Smooth muscle cell of the brain vasculature (primary cell): ENCODE data around the gene NAA20.

ENCODE experiments used
- DNase-seq: peaks from one replicate; pipeline ENCODE4 v3.0.0-alpha.2; 2012; ENCODE audit warnings: low read depth, low spot score

Gene NAA20, protein sequence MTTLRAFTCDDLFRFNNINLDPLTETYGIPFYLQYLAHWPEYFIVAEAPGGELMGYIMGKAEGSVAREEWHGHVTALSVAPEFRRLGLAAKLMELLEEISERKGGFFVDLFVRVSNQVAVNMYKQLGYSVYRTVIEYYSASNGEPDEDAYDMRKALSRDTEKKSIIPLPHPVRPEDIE

DNA sequence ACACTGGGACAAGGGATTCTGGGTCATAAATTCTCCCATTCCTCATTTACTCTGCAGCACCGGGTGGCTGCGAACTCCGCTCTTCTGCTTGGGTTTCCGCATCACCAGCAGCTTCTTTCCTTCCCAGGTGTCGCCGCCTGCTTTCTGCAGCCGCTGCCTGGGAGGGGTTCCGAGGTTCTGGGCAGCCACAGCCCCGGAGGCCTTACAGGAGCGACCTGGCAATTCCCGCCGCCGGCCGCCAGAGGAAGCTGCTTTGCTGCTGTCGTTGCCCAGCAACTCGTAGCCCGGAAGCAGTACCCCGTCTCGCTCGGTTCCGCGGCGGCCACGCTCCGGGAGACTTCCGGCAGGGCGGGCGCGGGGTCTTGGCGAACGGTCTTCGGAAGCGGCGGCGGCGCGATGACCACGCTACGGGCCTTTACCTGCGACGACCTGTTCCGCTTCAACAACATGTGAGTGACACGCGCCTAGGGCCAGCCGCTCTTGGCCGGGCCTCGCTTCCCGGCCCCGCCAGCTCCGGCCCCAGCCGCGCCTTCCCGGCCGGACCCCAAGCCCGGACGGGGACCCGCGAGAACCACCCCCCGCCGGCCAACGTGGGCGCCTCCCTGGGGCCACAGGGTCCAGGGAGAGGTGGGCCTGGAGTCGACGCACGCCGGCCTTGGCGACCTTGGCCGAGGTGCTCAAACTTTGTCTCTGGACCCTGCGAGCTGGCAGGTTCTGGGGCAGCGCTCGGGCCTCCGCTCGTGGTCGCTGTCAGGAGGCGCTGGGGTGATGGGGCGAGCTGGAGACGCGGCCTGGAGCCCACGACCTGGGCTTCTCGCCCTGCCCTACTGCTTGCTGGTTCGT is at the start of gene NAA20:
Gene NAA20 (plus strand): TSS at position 362 of the 843 bp plus-strand sequence. CDS start 35 bp downstream, at position 397.
- peak; percentile 72 for DNase-seq

DNA sequence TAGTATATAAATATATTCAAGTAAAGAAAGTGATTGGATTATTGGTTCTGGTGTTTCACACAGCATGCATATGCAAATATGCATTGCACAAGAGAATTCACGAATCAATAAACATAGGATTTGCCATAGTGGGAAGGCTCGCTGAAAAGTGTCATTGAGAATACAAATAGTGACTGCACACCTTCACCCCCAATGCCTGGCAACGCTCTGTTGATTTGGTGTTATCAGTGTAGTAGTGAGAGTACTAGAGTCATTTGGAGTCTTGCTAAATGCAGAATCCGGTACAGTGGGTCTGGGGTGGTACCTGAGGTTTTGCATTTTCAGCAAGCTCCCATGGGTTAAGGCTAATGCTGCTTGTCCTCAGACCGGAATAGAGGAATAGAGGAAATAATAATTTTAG is 49.7 kb upstream of the NAA20 start:
- no peak for DNase-seq

DNA sequence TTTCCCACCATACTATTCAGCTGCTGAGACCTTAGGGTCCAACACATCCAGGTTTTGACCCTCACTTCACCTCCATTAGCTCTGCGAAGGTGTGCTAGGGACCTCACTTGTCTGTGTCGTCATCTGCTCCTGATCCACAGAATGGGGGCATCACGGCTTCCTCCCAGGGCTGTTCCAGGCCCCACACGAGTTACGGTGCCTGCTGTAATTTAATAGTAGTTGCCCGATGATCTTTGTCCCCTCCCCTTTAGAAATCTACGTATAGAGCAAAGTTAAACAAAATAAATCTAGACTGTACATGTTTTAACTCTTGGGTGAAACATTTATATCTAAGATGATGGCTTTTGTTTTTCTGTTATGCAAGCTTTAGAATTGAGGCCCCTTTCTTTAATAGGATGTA is 49.1 kb upstream of the NAA20 start:
- DNase-seq = no peak

DNA sequence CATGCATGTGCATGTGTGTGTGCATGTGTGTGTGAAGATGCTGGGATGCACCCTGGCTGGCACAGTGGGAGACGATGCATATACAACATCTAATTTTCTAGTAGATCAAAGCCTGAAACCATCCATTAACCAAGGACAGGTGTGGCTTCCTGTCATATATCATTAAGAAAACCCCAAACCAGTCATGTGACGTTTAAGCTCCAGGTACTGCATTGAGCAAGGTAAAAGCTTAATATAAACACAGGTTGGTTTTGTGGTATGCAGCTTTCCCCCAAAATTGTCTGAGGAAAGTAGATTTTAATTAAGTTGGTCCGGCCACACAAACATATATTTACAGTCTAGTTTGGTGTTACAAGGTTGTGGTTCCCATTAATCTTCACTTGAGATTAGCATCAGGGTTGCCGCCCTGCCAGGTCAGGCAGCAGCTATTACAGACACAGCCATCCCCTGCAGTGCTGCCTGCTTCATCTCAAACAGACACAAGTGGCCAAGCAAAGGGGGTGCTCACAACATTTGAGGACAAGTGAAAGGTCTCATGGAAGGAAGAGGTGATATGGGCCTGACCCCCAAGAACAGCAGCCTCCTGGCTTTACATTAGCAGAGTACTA is 48.6 kb upstream of the NAA20 start:
- no peak for DNase-seq

DNA sequence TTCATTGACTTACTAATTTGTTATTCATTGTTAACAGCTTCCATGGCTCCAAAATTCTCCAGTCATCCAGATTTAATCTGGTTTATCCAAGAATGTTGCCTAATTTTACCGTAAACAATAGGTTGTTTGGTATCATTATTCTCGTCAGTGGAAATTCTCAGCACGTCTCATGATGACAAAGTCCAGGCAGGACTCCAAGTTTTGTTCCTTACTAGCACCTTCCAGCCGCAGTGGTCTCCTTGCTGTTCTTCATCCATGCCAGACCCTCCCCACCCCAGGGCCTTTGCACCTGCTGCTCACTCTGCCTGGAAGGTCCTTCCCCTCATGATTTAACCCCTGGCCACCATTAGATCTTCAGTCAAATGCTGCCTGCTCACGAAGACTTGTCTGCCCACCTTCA is 48.1 kb upstream of the NAA20 start:
- no peak for DNase-seq

DNA sequence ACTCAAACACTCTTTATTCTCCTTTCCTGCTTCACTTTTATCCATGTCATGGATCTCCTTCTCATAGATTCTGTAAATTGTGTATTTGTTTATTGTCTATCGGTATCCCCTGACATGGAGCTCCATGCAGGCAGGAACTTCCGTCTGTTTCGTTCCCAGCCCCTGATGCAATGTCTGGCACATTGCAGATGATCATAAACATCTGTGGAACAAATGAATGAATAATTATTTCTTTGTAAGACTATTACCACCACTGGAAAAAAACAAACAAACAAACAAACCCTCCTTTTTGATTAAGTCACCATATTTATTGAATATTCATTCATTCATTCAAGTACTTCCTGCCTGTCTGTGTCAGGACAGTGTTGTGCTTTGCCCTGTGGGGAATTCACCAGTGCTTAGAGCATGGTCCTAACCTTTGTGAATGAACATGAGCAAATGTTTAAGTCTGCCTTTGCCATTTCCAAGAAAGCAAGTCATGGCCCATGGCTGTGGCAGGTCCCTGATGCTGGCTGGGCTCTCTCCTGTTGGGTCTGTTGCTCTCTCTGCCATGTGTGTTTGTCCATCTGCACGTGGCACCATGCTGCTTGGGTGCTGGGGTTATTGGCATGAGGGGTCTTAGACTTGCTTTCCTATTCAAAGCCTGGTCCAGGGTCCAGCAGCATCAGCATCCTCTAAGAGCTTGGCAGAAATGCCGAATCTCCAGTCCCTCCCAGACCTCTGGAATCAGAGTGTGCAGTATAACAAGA is 47.5 kb upstream of the NAA20 start:
- no peak for DNase-seq

DNA sequence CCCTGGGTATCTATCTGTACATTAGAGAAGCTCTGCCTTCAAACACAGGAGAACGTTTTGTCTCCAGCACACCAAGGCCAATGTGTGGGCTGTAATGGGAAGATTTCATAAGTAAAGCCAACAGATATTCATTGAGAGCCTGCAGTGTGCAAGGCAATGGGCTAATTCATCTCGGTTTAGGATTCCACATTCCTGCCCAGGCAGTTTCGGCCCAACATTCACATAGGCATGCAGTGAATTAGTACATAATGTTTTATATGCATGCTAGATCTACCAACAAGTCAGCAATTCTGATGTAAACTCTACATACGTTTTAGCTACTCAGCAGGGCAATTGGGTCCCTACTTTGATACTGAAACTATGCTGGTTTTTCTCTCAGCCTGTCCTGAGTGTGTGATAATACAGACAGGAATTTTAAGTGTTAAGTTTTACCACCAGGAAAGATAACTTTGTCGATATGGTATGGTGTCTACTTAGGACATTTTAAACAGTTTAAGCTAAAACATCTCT is 46.9 kb upstream of the NAA20 start:
- DNase-seq = no peak

DNA sequence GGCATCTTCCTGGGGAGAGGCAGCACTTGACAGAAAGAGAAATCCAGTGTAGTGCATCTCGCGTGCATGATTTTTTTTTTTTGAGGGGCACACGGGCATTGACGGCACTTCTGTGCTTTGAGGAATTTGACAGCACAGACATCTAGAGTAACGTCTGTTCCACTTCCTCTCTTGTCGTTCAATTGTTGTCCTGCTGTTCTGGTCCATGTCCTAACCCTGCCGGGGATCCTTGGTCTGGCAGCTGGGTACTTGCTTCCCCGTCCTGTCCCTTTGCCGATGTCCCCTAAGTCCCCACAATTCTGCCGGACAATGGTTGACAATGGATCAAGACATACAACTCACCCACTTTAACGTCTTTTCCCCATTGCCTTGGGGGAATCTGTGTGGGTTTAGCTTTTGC is 46.0 kb upstream of the NAA20 start:
- no peak for DNase-seq

DNA sequence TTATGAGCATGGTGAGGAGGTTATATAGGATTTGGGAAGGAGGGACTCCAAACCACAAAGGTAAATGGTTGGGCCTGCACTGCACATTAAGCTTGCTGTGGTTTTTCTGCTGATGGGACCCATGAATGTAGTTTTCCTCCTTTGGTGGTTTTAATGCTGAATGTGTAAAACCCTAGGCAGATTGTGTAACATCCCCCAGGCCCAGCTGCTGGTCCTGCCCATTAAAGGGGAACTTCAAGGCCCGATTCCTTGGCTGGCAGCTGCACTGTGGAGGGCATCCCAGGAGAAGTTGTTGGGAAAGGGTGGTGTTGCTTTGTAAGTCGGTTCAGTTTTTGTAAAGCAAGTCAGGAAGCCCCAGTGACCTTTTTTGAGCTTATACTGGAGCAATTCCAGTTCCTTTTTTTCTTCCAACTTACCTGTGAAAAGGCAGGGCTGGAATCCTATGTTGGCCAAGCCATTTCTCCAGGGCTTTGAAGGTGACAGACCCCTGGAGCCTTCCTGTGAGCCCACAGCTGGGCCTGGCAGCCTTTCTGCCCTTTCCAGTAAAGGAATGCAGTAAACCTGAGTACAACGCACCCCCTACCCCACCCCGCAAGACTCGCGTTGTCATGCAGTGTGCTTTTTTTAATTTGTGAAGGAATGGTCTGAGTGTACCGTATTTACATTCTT is 43.1 kb upstream of the NAA20 start:
- no peak for DNase-seq

DNA sequence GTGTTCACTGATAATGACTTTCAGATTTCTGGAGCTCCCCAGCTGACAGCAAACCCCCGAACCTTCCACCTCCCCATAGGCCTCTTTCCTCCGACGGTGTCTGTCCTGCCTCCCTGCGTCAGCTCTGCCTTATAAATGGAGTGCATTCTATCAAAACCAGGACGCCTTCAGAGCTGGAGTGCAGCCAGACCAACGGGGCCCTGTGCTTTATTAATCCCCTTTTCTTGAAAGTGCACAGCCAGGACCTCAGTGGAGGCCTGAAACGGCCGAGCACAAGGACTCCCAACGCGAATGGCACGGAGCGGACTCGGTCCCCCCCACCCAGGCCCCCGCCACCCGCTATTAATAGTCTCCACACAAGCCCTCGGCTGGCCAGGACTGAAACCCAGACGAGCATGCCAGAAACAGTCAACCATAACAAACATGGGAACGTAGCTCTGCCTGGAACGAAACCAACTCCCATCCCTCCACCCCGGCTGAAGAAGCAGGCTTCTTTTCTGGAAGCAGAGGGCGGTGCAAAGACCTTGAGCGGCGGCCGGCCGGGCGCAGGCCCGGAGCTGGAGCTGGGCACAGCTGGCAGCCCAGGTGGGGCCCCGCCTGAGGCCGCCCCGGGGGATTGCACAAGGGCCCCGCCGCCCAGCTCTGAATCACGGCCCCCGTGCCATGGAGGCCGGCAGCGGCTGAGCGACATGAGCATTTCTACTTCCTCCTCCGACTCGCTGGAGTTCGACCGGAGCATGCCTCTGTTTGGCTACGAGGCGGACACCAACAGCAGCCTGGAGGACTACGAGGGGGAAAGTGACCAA is 42.3 kb upstream of the NAA20 start:
- peak; percentile 79 for DNase-seq

DNA sequence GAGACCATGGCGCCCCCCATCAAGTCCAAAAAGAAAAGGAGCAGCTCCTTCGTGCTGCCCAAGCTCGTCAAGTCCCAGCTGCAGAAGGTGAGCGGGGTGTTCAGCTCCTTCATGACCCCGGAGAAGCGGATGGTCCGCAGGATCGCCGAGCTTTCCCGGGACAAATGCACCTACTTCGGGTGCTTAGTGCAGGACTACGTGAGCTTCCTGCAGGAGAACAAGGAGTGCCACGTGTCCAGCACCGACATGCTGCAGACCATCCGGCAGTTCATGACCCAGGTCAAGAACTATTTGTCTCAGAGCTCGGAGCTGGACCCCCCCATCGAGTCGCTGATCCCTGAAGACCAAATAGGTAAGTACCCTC is 41.7 kb upstream of the NAA20 start:
- no peak for DNase-seq

DNA sequence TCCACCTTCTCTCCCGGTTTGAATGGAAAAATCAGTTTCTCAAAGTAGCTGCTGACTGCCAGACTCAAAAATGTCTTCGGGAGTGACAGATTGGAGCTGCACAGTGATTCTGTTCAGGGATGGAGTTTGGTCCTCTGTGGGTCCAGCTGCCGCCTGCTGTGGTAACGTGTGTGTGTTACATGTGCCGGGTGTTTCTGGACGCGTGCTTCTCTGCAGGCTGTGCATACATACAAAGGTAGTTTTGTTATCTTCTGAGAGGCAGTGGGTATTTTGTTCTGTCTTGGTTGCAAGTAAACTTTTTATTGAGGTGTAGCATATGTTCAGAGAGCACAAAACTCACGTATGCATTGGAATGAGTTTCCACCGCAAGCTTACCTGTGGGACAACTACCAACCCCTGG is 41.3 kb upstream of the NAA20 start:
- no peak for DNase-seq

DNA sequence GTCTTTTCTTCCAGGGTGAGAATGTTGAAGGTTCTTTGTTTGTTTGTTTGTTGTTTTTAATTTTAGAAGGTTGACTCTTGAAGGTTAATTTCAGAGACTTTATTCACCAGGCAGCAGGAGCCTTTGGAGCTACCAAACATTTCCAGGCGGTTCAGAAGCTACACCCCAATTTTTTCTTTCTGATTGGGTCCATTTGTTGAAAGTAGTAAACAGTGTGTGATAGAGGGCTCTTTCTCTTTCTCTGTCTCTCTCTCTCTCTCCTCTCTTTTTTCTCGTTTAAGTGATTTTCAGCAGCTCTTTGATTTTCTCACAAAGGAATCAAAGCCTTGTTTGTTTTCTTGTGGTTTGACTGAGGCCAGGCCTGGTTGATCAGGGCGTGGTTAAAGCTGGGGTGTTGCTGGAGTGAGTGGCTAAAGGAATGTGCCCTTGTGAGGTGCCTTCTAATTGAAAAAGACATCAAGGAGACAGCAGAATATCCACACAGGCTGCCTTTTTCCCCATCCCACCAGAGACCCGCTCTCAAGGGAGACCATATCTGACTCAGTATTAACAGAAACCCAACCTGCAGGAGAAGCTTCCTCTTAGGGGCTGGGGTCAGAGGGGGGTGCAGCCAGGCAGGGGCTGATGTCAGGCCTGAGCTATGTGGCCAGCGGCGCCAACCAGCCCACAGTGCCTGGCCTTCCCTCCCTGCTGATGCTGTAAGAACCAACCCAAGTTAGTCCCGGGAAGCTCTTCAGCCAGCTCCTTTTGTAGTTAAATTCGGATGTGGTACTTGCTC is 40.4 kb upstream of the NAA20 start:
- DNase-seq = peak; percentile 75

DNA sequence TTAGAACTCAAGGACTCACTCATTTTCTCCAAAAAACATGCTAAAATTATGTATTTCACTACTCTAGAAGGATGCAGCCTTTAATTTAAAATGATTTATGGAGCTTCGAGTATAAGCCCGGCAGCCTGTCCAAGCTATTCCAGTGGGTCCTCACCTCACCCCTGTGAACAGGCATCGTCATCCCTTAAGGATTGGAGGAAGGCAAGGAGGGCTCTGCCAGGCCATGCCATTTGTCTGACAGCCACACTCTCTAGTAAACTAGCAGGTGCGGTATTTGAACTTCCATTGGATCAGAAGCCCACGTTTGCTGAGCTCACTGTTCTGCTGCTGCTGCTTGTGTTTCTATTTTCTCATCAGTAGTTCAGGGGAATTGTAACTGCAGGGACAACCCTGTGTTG is 39.8 kb upstream of the NAA20 start:
- DNase-seq = no peak

DNA sequence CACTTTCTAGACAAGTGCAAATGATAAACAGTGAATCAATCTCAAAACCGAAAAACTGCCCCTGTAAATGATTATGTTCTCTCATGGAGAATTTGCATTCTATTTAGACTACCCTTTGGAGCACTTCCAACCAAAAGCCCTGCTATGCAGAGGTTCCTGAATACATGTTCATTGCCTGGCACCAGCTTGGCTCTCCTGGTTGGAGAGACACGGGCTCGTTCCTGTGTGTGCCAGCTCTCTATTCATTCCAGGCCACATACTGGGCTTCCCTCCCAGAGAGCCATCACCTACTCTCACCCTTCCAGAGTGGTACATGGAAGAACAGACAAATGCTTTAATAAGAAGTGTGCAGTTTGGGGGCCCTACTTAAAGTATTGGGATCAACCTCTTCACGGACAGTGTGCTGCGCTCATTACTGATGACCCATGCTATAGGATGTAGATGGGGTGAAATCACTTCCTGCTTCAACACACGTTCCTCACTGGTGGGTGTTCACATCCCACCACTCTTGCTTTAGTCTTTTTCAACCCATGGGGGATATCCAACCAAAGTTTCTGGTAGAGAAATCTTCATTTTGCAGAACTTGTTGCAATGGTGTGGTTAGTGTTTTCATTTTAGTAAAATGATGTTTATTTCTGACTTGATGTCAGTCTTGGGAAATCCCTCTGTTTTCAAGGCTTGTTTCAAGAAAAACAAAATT is 38.5 kb upstream of the NAA20 start:
- no peak for DNase-seq

DNA sequence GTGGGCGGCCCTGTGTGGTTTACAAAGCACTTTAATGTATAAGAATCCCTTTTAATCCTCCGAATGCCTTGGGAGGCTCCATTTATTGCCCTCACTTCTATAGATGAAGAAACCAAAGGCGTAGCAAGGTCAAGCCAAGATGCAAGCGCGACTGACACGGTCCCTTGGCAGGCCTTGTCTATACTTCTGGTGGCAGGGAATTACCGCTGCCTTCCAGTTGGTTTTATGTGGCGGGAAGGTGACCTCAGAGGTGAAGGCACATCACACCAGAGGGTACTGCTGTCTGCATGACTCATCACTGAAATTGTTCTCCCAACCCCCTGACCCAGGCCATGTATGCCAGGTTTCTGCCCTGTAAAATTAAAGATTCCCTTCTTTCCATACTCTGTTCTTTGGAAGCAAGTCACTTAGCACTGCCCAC is 36.1 kb upstream of the NAA20 start:
- DNase-seq = no peak

DNA sequence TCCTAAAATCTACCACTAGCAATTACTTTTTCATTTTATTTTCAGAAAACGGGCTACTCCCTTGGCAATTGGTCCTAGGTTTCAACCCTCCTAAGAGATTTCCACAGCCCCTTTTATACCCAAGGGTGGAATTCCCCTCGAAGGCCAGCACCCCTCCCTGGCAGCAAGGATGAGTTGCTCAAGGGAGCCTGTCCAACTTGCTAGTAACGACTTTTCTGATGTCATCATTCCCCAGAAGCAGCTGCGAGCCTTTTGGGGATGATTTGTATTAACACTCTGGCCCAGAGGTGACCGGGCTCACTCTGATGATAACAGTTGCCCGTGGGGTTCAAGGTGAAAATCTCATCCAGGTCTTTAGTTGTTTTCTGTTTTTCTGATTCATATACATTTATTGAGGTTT is 30.7 kb upstream of the NAA20 start:
- no peak for DNase-seq

DNA sequence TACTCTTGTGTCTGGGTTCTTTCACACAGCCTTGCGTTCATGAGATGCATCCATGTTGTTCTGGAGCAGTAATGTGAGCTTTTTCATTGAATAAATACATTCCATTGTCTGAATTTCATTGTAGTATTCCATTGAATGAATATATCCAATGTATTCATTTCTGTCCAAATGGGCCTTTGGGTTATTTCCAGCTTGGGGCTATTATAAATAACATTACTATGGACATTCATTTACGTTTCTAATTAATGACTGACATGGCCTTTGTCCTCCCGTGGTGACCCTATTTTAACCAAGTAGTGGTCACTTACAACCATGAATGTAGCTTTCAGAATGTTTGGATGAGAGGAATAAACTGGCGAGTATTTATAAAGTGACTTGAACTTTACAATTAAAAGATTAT is 30.1 kb upstream of the NAA20 start:
- no peak for DNase-seq

DNA sequence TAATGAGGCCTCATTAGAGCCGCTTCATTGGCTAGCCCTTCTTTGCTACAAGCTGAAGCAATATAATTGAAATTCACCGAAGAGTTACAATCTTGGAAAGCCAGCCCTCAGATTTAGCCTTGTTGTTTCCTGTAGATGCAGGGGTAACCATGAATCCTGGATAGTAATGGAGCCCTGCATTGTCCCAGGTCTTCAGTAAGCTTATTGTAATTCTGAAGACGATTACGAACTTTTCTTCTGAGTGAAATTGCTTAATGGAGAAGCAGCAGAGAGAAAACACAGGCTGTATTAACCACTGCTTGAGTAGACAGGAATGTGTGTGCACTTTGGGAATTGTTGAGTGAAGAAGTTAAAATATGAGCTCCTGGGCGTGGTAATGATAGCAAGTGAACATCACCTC is 26.3 kb upstream of the NAA20 start:
- DNase-seq = no peak
